Adrenal gland (tissue), 5 donors: ENCODE measurements around the gene ARMC6.

Source experiments
- CTCF ChIP-seq, 6 experiments: fragments of 450-650 bp in 4 of 6; fragments of 200-600 bp in 2 of 6; sonication (generic) in 1 of 6; IDR thresholded peaks; 1 replicate in 5 of 6; 2 replicates in 1 of 6; pipeline versions ENCODE4 v1.5.1 to v1.8.0; 2016 to 2021; ENCODE audit warnings: antibody characterized with exemption in 6 of 6, mild to moderate bottlenecking in 2 of 6, moderate library complexity in 1 of 6
- POLR2A ChIP-seq, 2 donors: fragments of 450-650 bp; IDR thresholded peaks; one replicate each; pipeline ENCODE4 v1.6.1; 2017; ENCODE audit warnings: antibody characterized with exemption in 2 of 2, mild to moderate bottlenecking in 2 of 2, moderate library complexity in 1 of 2
- donor health status: DM: no; HTN: no; CAD: no.

- peak in 1 of 6 experiments; percentile 18 for TF ChIP-seq CTCF (IDR thresholded peaks at IDR 0.05)
- TF ChIP-seq POLR2A (IDR thresholded peaks at IDR 0.05), result no peak
These were observed 30.8 kb downstream of the ARMC6 start for GRCh38 chr19:19064098-19064722.
